22Rv1 (cell line): ENCODE measurements around the gene TARBP2.

Experiments used
- CTCF ChIP-seq: fragments of 450-650 bp; IDR thresholded peaks from 2 replicates; pipeline ENCODE4 v1.5.1; 2017; ENCODE audit warnings: mild to moderate bottlenecking
- ZFX ChIP-seq: fragments of 450-650 bp; IDR thresholded peaks from 2 replicates; pipeline ENCODE4 v1.6.1; 2017; ENCODE audit warnings: antibody characterized with exemption, borderline replicate concordance

- TF ChIP-seq CTCF = no peak
- TF ChIP-seq ZFX = no peak
Observed at GRCh38 chr12:53453953-53454640, 47.0 kb upstream of the TARBP2 start.
